ENCODE data around the gene CCDC7.
"Not testable (repeated sequence)": the region's sequence is repeated elsewhere in the genome, so short reads cannot be mapped to it uniquely, and the experiment has no call there.

CCDC7 gene

GRCh38 chr10:32890444-32890843 is 444.5 kb downstream of the CCDC7 start:
- no peak for DNase-seq

DNA sequence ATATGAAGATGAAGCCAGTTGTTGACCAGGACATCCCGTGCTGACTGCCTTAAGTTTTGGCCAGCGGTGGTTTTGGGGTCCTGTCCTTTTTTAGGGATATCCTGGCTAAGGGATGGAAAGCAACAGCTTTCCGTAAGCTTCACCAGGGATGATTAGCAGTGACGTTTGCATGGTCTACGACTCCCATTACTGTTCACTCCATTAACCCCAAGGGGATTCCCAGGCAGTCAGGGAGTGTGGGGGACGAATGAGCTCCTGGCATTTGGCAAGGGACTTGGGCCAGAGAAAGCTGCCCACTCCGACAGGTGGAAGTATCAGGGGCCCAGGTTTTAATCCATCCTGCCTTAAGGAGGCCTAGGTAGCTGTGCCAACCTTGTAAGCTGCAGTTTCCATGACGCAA is 445.3 kb downstream of the CCDC7 start:
- DNase-seq = no peak

- peak; percentile 19 for DNase-seq
Observed at GRCh38 chr10:32893434-32893833, 447.5 kb downstream of the CCDC7 start.

DNA sequence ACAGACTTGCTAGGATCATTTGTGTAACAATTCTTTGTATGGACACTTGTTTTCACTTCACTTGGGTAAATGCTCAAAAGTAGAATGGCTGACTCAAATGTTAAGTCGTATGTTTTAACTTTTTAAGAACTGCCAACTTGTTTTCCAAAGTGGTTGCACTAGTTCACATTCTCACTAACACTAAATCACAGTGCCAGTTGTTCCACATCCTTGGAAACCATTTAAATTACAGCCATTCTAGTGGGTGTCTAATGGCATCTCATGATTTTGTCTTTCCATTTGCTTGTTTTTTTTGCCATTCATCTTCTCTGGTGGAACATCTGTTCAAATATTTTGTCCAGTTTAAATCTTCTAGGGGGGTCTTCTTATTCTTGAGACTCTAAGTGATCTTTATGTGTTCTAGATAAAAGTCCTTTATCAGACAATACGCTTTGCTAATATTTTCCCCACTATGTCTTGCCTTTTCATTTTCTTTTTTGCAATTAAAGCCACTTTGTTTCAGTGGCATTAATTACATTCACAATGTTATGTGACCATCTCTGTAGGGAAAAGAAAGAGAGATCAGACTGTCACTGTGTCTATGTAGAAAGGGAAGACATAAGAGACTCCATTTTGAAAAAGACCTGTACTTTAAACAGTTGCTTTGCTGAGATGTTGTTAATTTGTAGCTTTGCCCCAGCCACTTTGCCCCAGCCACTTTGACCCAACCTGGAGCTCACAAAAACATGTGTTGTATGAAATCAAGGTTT is 448.1 kb downstream of the CCDC7 start:
- DNase-seq = no peak

GRCh38 chr10:32895200-32895968 is 449.4 kb downstream of the CCDC7 start:
- DNase-seq = not testable (repeated sequence)

- no peak for DNase-seq
Observed at GRCh38 chr10:32901815-32902214, 455.9 kb downstream of the CCDC7 start.

DNA sequence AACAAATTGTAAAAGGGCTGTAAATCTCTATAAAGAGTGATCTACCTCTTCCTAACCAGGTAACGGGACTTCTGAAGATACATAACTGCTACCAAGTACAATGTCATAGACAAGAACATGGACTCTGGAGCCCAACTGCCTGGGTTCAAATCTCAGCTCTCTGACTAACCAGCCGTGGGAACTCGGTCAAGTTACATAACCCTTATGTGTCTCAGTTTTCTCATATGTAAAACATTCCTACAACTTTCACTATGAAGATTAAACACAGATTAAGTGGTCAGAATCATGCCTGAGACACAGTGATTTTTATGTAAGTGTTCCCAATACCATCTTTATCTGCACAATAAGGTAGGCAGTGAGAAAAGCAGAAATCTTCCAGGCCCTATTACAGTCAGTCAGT is 459.5 kb downstream of the CCDC7 start:
- DNase-seq = no peak

GRCh38 chr10:32906595-32906994 is 460.7 kb downstream of the CCDC7 start:
- no peak for DNase-seq

DNA sequence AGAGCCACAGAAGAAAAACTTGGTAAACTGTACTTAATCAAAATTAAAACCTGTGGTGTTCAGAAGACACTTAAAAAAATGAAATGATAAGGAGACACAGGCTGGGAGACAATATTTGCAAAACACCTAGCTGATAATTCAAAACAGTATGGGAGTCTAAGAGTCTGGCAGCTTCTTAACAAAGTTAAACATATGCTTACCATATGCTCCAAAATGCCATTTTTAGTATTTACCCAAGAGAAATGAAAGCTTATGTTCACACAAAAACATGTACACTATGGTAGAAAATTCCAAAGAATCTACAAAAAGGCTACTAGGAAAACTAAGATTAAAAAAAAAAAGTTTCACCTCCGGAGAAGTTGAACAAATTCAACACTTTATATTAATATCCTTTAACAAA is 463.5 kb downstream of the CCDC7 start:
- peak; percentile 22 for DNase-seq

DNA sequence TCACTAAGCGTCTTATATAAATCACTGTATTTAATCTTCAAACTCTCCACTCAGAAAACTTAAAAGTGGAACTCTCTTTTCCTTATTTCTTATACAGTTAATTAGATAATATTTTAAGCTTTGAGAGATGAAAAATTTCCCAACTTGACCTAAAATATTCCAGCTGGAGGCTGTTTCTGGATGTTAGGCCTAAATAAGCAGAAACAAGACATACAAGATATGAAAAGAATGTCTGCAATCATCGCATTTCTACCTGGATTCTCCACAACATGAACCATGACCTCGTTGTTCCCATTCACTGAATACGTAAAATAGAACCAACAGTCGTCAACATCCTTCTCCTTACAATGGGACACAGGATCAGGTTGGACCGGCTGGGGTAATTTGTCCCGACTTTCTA is 464.0 kb downstream of the CCDC7 start:
- DNase-seq = not testable (repeated sequence)

DNA sequence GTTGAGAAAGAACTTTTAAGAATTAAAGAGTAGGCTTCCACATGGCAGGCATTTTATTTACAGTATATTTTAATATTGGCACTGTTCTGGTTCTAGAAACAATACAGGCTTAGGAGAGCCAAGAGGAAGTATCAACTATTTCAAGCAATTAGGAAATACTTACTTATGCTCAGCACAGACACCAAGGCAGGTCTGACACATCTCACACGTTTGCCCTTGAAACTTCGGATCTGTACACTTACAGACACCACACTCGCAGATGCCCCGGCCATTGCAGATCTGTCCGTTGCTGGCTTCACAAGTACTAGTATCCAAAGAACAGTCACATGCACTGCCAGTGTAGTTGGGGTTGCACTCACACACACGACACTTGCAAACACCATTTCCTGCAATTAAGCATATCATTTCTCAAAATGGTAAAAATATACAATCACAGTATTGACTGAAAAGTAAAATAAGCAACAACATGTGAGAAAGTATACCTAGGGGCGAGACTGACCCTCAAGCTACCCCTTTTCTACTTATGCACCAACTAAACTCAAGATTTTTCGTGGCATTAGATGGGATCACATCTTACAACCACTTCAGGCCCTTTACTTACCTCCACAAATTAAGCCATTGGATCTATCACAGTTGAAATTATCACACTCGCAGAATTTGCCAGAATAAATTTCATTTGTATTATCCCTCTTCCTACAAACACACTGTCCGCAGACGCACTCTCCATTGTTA is 465.5 kb downstream of the CCDC7 start:
- DNase-seq = no peak

DNA sequence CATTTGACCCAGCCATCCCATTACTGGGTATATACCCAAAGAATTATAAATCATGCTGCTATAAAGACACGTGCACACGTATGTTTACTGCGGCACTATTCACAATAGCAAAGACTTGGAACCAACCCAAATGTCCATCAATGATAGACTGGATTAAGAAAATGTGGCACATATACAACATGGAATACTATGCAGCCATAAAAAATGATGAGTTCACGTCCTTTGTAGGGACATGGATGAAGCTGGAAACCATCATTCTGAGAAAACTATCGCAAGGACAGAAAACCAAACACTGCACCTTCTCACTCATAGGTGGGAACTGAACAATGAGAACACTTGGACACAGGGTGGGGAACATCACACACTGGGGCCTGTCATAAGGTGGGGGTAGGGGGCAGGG is 471.9 kb downstream of the CCDC7 start:
- not testable (repeated sequence) for DNase-seq

DNA sequence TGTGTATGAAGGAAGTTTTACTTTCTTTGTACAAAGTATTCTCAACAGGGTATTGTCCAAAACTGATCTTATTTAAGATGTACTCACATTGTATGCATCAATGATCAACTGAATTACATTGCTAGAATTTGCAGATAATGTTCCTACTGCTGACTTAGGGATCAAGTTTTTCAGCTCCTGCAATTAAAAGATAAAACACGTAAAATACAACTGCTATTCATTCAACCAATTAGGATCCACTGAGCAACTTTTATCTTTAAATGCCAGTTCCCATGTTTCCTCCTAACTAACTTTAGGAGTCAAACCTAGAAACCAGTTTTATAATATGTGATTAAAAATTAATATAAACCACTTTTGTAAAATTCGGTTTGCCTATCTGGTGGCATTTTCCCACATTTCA is 476.2 kb downstream of the CCDC7 start:
- DNase-seq = no peak

GRCh38 chr10:32923134-32923533 is 477.2 kb downstream of the CCDC7 start:
- no peak for DNase-seq

- DNase-seq = no peak
Observed at GRCh38 chr10:32923849-32924248, 477.9 kb downstream of the CCDC7 start.
